HUES64 (cell line): Measurements from ENCODE around the gene ZSWIM5.
"Not testable (repeated sequence)": the region's sequence is repeated elsewhere in the genome, so short reads cannot be mapped to it uniquely, and the experiment has no call there.

ENCODE experiments used
- H3K27ac ChIP-seq: 2 replicates; pipeline ENCODE4 v1.7.0; 2013; ENCODE audit warnings: low read depth, low read length, inconsistent platforms
- H3K27me3 ChIP-seq: 2 replicates; pipeline ENCODE4 v1.6.1; 2013; ENCODE audit warnings: mild to moderate bottlenecking, low read length; ENCODE audit not compliant: insufficient read depth
- H3K36me3 ChIP-seq: 2 replicates; pipeline ENCODE4 v1.6.1; 2013; ENCODE audit warnings: mild to moderate bottlenecking, low read length; ENCODE audit not compliant: insufficient read depth
- H3K4me1 ChIP-seq: 2 replicates; pipeline ENCODE4 v1.6.1; 2013; ENCODE audit warnings: mild to moderate bottlenecking, low read length, moderate library complexity; ENCODE audit not compliant: insufficient read depth
- H3K4me3 ChIP-seq: 2 replicates; pipeline ENCODE4 v1.5.1; 2013; ENCODE audit warnings: mild to moderate bottlenecking, low read length, moderate library complexity
- H3K9ac ChIP-seq: 2 replicates; pipeline ENCODE4 v1.6.1; 2013; ENCODE audit warnings: mild to moderate bottlenecking, low read depth, low read length
- H3K9me3 ChIP-seq: 2 replicates; pipeline ENCODE4 v1.6.1; 2013; ENCODE audit warnings: low read depth, low read length; ENCODE audit not compliant: insufficient read depth
- WGBS: fragments of 150-250, 120-280 bp; methylation state at CpG from one replicate; pipeline ENCODE4 v1.1.7; 2013; ENCODE audit warnings: missing lambda C conversion rate; 5-methylcytosine and 5-hydroxymethylcytosine counted together

ZSWIM5 gene

DNA sequence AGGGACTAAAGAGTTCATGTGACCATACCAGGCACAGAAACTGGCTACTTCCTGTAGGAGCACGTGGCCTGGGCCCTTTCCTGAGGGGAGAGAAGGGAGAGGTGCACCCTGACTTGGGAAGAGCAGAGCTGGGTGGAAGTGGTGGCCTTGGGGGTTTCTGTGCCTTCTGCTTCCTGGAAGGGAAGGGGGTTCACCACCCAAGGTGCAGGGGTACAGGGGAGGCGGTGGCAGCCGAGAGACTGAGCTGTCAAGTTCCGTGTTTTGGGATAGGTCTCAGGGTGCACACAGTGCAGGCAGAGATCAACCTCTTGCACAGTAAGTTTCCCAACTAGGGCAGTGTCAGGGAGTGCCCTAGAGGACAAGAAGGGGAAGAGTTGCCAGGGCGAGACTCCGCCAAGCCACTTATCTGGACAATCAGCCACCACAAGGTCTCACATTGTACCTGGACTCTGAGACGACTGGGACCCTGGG, 205.4 kb downstream of the ZSWIM5 start:
- Histone ChIP-seq H3K27ac (no peak overlapping the region), H3K9ac (no peak overlapping the region), H3K9me3 (no peaks in the 10 kb centered on the region), H3K4me3 (no peak overlapping the region), H3K27me3 (no peaks in the 10 kb centered on the region), H3K4me1 (no peaks in the 10 kb centered on the region), H3K36me3 (peaks cover 39% of the 10 kb centered on the region)
- 86% methylated on average over 7 of the region's 7 CpGs for WGBS

DNA sequence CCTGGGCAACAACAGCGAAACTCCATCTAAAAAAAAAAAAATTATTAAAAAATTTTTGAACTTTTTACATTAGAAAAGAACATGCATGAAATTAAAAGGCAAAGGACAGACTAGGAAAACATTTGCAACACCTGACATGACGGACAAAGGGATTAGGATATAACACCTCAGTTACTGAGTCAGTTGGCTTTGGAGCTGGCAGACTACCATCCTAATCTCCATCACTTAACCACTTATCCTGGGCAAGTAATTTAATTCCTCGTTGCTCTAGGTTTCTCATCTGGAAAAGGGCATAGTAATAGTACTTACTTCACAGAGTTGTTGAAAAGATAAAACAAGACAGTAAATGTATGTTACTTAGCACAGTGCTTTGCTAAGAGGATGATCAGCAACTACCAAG, 207.2 kb downstream of the ZSWIM5 start:
- Histone ChIP-seq H3K9me3 (no peaks in the 10 kb centered on the region), H3K36me3 (peaks cover 21% of the 10 kb centered on the region), H3K9ac (no peak overlapping the region), H3K4me1 (no peaks in the 10 kb centered on the region), H3K27ac (no peak overlapping the region), H3K4me3 (no peak overlapping the region), H3K27me3 (no peaks in the 10 kb centered on the region)
- WGBS = 94% methylated on average over 2 of the region's 3 CpGs

DNA sequence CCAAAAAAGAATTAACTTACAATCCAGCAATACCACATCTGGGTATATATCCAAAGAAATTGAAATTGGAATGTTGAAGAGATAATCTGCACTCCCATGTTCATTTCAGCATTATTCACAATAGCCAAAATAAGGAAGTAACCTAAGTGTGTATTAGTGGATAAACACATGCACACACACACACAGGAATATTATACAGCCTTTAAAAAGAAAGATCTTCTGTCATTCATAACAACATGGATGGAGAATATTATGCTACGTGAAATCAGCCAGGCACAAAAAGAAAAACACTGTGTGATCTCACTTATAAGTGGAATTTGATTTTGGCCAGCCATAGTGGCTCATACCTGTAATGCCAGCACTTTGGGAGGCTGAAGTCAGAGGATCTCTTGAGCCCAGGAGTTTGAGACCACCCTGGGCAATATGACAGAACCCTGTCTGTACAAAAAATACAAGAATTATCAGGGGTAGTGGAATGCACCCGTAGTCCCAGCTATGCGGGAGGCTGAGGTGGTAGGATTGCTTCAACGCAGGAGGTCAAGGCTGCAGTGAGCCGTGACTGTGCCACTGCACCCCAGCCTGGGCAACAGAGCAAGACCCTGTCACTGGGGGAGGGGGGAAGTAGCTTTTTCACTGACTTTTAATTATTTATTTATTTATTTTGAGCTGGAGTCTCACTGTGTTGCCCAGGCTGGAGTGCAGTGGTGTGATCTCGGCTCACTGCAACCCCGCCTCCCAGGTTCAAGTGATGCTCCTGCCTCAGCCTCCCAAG, 210.8 kb downstream of the ZSWIM5 start:
- H3K4me1 ChIP-seq = no peaks in the 10 kb centered on the region
- no peak overlapping the region for H3K4me3 ChIP-seq
- H3K27ac ChIP-seq = no peak overlapping the region
- H3K27me3 ChIP-seq = no peaks in the 10 kb centered on the region
- 96% methylated on average over 7 of the region's 7 CpGs for WGBS
- H3K36me3 ChIP-seq = no peaks in the 10 kb centered on the region
- no peak overlapping the region for H3K9ac ChIP-seq
- no peaks in the 10 kb centered on the region for H3K9me3 ChIP-seq

GRCh38 chr1:44994309-44994898, 212.0 kb downstream of the ZSWIM5 start:
- H3K9ac ChIP-seq = no peak overlapping the region
- no peak overlapping the region for H3K27ac ChIP-seq
- no peaks in the 10 kb centered on the region for H3K9me3 ChIP-seq
- 86% methylated on average over 6 of the region's 7 CpGs for WGBS
- no peak overlapping the region for H3K4me3 ChIP-seq
- no peaks in the 10 kb centered on the region for H3K4me1 ChIP-seq
- no peaks in the 10 kb centered on the region for H3K27me3 ChIP-seq
- no peaks in the 10 kb centered on the region for H3K36me3 ChIP-seq

DNA sequence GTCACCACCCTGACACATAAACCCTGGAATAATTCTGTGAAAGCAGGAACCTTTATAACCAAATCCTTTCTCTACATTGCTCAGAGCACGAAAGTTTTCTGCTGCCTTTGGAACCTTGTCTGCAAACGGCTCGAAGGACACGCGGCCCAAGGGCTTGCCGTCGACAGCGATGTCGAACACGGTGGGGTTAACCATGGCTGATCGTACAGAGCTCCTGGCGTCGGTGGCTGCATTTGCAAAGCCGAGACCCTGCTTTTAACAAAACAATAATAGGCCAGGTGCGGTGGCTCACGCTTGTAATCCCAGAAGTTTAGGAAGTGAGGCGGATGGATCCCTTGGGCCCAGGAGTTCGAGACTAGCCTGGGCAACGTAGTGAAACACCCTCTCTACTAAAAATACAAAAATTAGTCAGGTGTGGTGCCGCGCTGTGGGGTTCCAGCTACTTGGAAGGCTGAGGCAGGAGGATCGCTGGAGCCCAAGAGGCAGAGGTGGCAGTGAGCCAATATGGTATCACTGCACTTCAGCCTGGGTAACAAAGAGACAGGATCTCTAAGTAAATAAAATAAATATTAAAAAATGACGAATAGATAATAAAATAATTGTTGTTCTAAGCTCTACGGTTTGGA, 217.8 kb downstream of the ZSWIM5 start:
- Histone ChIP-seq H3K9me3 (no peaks in the 10 kb centered on the region), H3K27me3 (no peaks in the 10 kb centered on the region; the same call in 1 of the 2 replicates), H3K27ac (no peak overlapping the region), H3K9ac (no peak overlapping the region), H3K4me1 (no peaks in the 10 kb centered on the region; the same call in 1 of the 2 replicates), H3K4me3 (no peak overlapping the region), H3K36me3 (no peaks in the 10 kb centered on the region)
- WGBS = 94% methylated on average over 23 of the region's 24 CpGs

DNA sequence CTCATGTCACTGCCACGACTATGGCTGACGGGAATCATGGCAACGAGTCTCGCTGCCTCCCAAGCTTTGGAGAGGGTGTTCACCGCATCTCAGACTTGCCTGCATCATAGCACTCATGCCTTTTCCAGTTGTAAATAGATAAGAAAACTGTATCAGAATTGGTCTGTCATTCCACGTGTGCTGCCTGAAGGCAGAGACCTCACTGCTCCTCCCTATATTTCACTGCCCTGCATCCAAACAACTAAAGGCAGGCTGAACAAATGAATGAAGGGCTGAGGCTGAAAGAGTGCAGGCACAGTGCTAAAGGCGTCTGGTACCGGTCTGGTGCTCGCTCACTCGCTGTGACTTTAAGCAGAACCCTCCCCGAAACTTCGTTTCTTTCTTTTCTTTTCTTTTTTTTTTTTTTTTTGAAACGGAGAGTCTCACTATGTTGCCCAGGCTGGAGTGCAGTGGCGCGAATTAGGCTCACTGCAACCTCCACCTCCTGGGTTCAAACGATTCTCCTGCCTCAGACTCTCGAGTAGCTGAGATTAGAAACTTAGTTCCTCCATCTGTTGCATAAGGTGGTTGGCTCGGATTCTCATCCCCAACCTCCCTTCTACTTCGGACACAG, 220.6 kb downstream of the ZSWIM5 start:
- WGBS = 19% methylated on average over 19 of the region's 19 CpGs
- Histone ChIP-seq H3K4me1 (no peaks in the 10 kb centered on the region; the same call in 1 of the 2 replicates), H3K27me3 (no peaks in the 10 kb centered on the region; the same call in 1 of the 2 replicates), H3K27ac (no peak overlapping the region), H3K4me3 (peak overlapping the region; percentile 91), H3K9ac (peak overlapping the region; percentile 63), H3K36me3 (peaks cover 5% of the 10 kb centered on the region), H3K9me3 (no peaks in the 10 kb centered on the region)

DNA sequence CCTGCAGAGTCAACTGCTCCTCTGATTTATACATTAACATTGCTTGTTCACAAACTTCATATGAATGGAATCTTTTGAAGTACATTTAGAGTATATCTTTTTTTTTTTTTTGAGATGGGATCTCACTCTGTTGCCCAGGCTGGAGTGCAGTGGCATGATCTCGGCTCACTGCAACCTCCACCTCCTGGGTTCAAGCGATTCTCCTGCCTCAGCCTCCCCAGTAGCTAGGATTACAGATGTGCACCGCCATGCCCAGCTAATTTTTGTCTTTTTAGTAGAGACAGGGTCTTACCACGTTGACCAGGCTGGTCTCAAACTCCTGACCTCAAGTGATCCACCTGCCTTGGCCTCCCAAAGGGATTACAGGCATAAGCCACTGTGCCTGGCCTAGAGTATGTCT, 229.0 kb downstream of the ZSWIM5 start:
- not testable (repeated sequence) for H3K4me3 ChIP-seq, H3K9ac ChIP-seq, H3K4me1 ChIP-seq, H3K9me3 ChIP-seq, H3K27ac ChIP-seq, H3K27me3 ChIP-seq
- H3K36me3 ChIP-seq = peaks cover 65% of the 10 kb centered on the region
- 92% methylated on average over 4 of the region's 4 CpGs for whole genome bisulfite sequencing

- Histone ChIP-seq H3K9me3 (peaks cover 7% of the 10 kb centered on the region; the same call in 1 of the 2 replicates), H3K27ac (no peak overlapping the region), H3K9ac (no peak overlapping the region), H3K36me3 (peaks cover 64% of the 10 kb centered on the region), H3K4me1 (no peaks in the 10 kb centered on the region), H3K27me3 (no peaks in the 10 kb centered on the region), H3K4me3 (no peak overlapping the region)
- 100% methylated on average over 2 of the region's 2 CpGs for WGBS
Observed at GRCh38 chr1:44976252-44976651, 230.2 kb downstream of the ZSWIM5 start.

GRCh38 chr1:44973645-44974044, 232.8 kb downstream of the ZSWIM5 start:
- H3K4me3 ChIP-seq = no peak overlapping the region
- H3K27ac ChIP-seq = no peak overlapping the region
- H3K4me1 ChIP-seq = no peaks in the 10 kb centered on the region
- no peaks in the 10 kb centered on the region for H3K27me3 ChIP-seq
- 88% methylated on average over 1 of the region's 1 CpG for WGBS
- H3K36me3 ChIP-seq = peaks cover 47% of the 10 kb centered on the region
- H3K9ac ChIP-seq = no peak overlapping the region
- peaks cover 7% of the 10 kb centered on the region; the same call in 1 of the 2 replicates for H3K9me3 ChIP-seq

DNA sequence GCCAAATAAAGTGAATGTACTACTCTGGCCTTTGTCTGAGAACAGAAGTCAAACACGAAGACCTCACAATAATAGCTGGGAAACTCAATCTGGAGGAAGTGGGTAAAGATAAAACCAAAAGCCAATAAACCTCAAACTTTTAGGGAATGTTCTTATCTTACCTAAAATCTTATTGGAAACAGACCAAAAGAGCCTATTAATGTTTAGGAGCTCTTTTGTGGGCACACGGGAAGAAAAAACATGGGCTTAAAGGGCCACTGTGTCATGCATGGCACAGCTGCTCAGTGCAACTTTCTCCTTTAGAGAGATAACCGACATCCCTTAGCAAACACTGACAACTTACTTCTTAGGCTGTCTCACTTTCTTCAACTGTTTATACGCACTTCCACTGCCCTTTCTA, 236.1 kb downstream of the ZSWIM5 start:
- Histone ChIP-seq H3K9ac (no peak overlapping the region), H3K4me3 (no peak overlapping the region), H3K4me1 (no peaks in the 10 kb centered on the region), H3K9me3 (no peaks in the 10 kb centered on the region), H3K27ac (no peak overlapping the region), H3K27me3 (no peaks in the 10 kb centered on the region), H3K36me3 (peaks cover 14% of the 10 kb centered on the region; the same call in 1 of the 2 replicates)
- WGBS = 91% methylated on average over 4 of the region's 4 CpGs
